HCT116 (cell line): ENCODE data around the gene DYNC1I1. TPM values are rescaled to one million over a fixed set of nuclear protein-coding genes. Genes with fewer than 3 reads are reported as not detected.

Experiments used
- ATAC-seq: fragments of 200-7000 bp; cut with Tn5 transposase; 2 replicates; pipeline ENCODE4 v1.9.1; 2020; ENCODE audit warnings: mild to moderate bottlenecking, moderate library complexity
- BruUV-seq: library from RNA; stranded (reverse); fragments of 400-500 nt; replicated peaks from 2 replicates; lab custom pipeline; 2021; lab: Mats Ljungman, UMichigan
- CTCF ChIA-PET: fragments of 300-600 bp; sonication (Branson Sonifier 250); formaldehyde crosslinking; loops from one replicate; lab custom pipeline; 2021; ENCODE audit warnings: antibody characterized with exemption; lab: Charles Lee
- POLR2A ChIA-PET: fragments of 300-600, 350-600 bp; sonication (Branson Sonifier 250); formaldehyde crosslinking; loops from one replicate; lab custom pipeline; 2021; ENCODE audit warnings: antibody characterized with exemption; lab: Charles Lee
- RAD21 ChIA-PET, 2 experiments: fragments of 300-600 bp; sonication (Branson Sonifier 250); formaldehyde crosslinking; loops; one replicate each; lab custom pipeline; 2023; ENCODE audit warnings: low total read pairs in 2 of 2; ENCODE audit not compliant: uncharacterized antibody in 2 of 2, unreplicated experiment in 2 of 2, low non-redundant PET in 1 of 2; lab: Charles Lee
- DNase-seq: peaks from one replicate; pipeline ENCODE4 v3.0.0-alpha.2; 2010; ENCODE audit warnings: low read depth, low spot score
- H2AFZ ChIP-seq: fragments of 200-600 bp; shearing (Covaris generic), sonication (generic); 2 replicates; pipeline ENCODE4 v1.6.1; 2017; ENCODE audit warnings: low read depth, mixed run types, mixed read lengths, antibody characterized with exemption, low read length; ENCODE audit not compliant: poor library complexity, severe bottlenecking
- H3K27ac ChIP-seq: 2 replicates; pipeline ENCODE4 v1.5.1; 2012; ENCODE audit warnings: low read depth, low read length
- H3K27me3 ChIP-seq: fragments of 200-600 bp; sonication (generic); 2 replicates; pipeline ENCODE4 v1.6.1; 2016; ENCODE audit warnings: mixed run types, low read length, mixed read lengths; ENCODE audit not compliant: insufficient read depth
- H3K36me3 ChIP-seq, 2 experiments: fragments of 200-500 bp in 1 of 2; fragments of 200-600 bp in 1 of 2; sonication (Bioruptor generic) in 1 of 2; sonication (generic) in 1 of 2; 2 replicates each; pipeline versions ENCODE4 v1.5.1 to v1.6.1; 2014 to 2016; ENCODE audit warnings: low read length in 2 of 2, inconsistent platforms in 1 of 2, mixed read lengths in 1 of 2, mixed run types in 1 of 2; ENCODE audit not compliant: insufficient read depth in 2 of 2, control insufficient read depth in 1 of 2
- H3K4me1 ChIP-seq, 2 experiments: fragments of 200-600 bp in 1 of 2; sonication (generic) in 1 of 2; 2 replicates each; pipeline versions ENCODE4 v1.5.1 to v1.6.1; 2012 to 2017; ENCODE audit warnings: low read length in 2 of 2, inconsistent platforms in 1 of 2, mild to moderate bottlenecking in 1 of 2, mixed read lengths in 1 of 2, mixed run types in 1 of 2, moderate library complexity in 1 of 2; ENCODE audit not compliant: insufficient read depth in 2 of 2, control insufficient read depth in 1 of 2
- H3K4me2 ChIP-seq: fragments of 200-600 bp; sonication (generic); 2 replicates; pipeline ENCODE4 v1.6.1; 2017; ENCODE audit warnings: mixed run types, low read length, mixed read lengths
- H3K4me3 ChIP-seq, 2 experiments: fragments of 200-600 bp in 1 of 2; sonication (generic) in 1 of 2; replicated peaks in 1 of 2; 2 replicates each; pipeline ENCODE4 v1.5.1; 2011 to 2016; ENCODE audit warnings: low read length in 2 of 2, control low read depth in 1 of 2, low read depth in 1 of 2, mild to moderate bottlenecking in 1 of 2, mixed read lengths in 1 of 2, mixed run types in 1 of 2
- H3K79me2 ChIP-seq: fragments of 200-600 bp; sonication (generic); 2 replicates; pipeline ENCODE4 v1.6.1; 2017; ENCODE audit warnings: mild to moderate bottlenecking, mixed run types, low read length, moderate library complexity, mixed read lengths; ENCODE audit not compliant: insufficient read depth
- H3K9ac ChIP-seq: fragments of 200-600 bp; sonication (generic); 2 replicates; pipeline ENCODE4 v1.6.1; 2016; ENCODE audit warnings: low read length, mixed read lengths
- H3K9me2 ChIP-seq: fragments of 200-600 bp; sonication (generic), shearing (Covaris generic); 2 replicates; pipeline ENCODE4 v1.6.1; 2017; ENCODE audit warnings: mixed run types, mild to moderate bottlenecking, moderate library complexity; ENCODE audit not compliant: insufficient read depth
- H3K9me3 ChIP-seq, 2 experiments: fragments of 200-500 bp in 1 of 2; fragments of 200-600 bp in 1 of 2; sonication (Bioruptor generic) in 1 of 2; sonication (generic) in 1 of 2; 2 replicates each; pipeline ENCODE4 v1.6.1; 2014 to 2017; ENCODE audit warnings: low read length in 2 of 2, mixed read lengths in 2 of 2, inconsistent platforms in 1 of 2, low read depth in 1 of 2, mild to moderate bottlenecking in 1 of 2, mixed run types in 1 of 2, moderate library complexity in 1 of 2; ENCODE audit not compliant: control insufficient read depth in 1 of 2, insufficient read depth in 1 of 2
- H4K20me1 ChIP-seq: fragments of 200-600 bp; sonication (generic), shearing (Covaris generic); 2 replicates; pipeline ENCODE4 v1.6.1; 2017; ENCODE audit warnings: mixed run types, mild to moderate bottlenecking, moderate library complexity; ENCODE audit not compliant: insufficient read depth
- CBX3 ChIP-seq: IDR thresholded peaks from 2 replicates; pipeline ENCODE4 v1.6.1; 2012; ENCODE audit warnings: low read depth
- EGR1 ChIP-seq: IDR thresholded peaks from 2 replicates; pipeline ENCODE4 v1.6.1; 2012; ENCODE audit warnings: low read depth
- ELF1 ChIP-seq: IDR thresholded peaks from 2 replicates; pipeline ENCODE4 v1.6.1; 2012; ENCODE audit warnings: low read depth, borderline replicate concordance
- EZH2 ChIP-seq: fragments of 200-600 bp; sonication (generic); IDR thresholded peaks from 2 replicates; pipeline ENCODE4 v1.6.1; 2017; ENCODE audit warnings: antibody characterized with exemption, mixed run types
- JUND ChIP-seq: IDR thresholded peaks from 2 replicates; pipeline ENCODE4 v1.6.1; 2012
- MAX ChIP-seq: IDR thresholded peaks from 2 replicates; pipeline ENCODE4 v1.6.1; 2012
- POLR2A ChIP-seq: IDR thresholded peaks from 2 replicates; pipeline ENCODE4 v1.7.0; 2011; ENCODE audit warnings: borderline replicate concordance; ENCODE audit not compliant: insufficient read depth, insufficient read length; ENCODE audit errors: extremely low read depth
- REST ChIP-seq: IDR thresholded peaks from 2 replicates; pipeline ENCODE4 v1.6.1; 2012; ENCODE audit warnings: low read depth
- SIN3A ChIP-seq: IDR thresholded peaks from 2 replicates; pipeline ENCODE4 v1.6.1; 2012; ENCODE audit warnings: low read depth
- SP1 ChIP-seq: IDR thresholded peaks from 2 replicates; pipeline ENCODE4 v1.6.1; 2012; ENCODE audit warnings: low read depth
- SRF ChIP-seq: IDR thresholded peaks from 2 replicates; pipeline ENCODE4 v1.6.1; 2012; ENCODE audit warnings: low read depth
- YY1 ChIP-seq: IDR thresholded peaks from 2 replicates; pipeline ENCODE4 v1.6.1; 2011; ENCODE audit warnings: low read length, low read depth, moderate library complexity, mild to moderate bottlenecking; ENCODE audit not compliant: insufficient replicate concordance; ENCODE audit errors: extremely low read depth
- ZNF274 ChIP-seq: fragments of 200-500 bp; sonication (Bioruptor generic); IDR thresholded peaks from 2 replicates; pipeline ENCODE4 v1.6.1; 2014; ENCODE audit warnings: mild to moderate bottlenecking, low read depth, low read length, inconsistent platforms
- intact Hi-C: fragments of 100-400 bp; cut with micrococcal nuclease; formaldehyde crosslinking; loops from 2 replicates; pipeline ENCODE4 v1.10.0; 2022
- total RNA-seq: library from RNA; stranded (reverse); gene quantifications from one replicate; pipeline ENCODE4 v1.2.1, GENCODE V29; 2021; ENCODE audit not compliant: unreplicated experiment
- TF ChIP-seq, protein P1 (sequence below): IDR thresholded peaks from 2 replicates; pipeline ENCODE4 v1.6.1; 2012
- TF ChIP-seq, protein P2 (sequence below), 3 experiments: fragments of 200-600 bp in 1 of 3; sonication (generic) in 1 of 3; IDR thresholded peaks in 2 of 3; conservative IDR thresholded peaks in 1 of 3; 2 replicates each; pipeline ENCODE4 v1.5.1; 2012 to 2017; ENCODE audit warnings: low read depth in 2 of 3, low read length in 2 of 3, antibody characterized with exemption in 1 of 3, borderline replicate concordance in 1 of 3, control low read depth in 1 of 3, mild to moderate bottlenecking in 1 of 3, mixed read lengths in 1 of 3, mixed run types in 1 of 3, moderate library complexity in 1 of 3; ENCODE audit not compliant: insufficient read depth in 1 of 3

The DYNC1I1 gene
- total RNA-seq, 1 experiment from 2014 or later = not detected

DNA sequence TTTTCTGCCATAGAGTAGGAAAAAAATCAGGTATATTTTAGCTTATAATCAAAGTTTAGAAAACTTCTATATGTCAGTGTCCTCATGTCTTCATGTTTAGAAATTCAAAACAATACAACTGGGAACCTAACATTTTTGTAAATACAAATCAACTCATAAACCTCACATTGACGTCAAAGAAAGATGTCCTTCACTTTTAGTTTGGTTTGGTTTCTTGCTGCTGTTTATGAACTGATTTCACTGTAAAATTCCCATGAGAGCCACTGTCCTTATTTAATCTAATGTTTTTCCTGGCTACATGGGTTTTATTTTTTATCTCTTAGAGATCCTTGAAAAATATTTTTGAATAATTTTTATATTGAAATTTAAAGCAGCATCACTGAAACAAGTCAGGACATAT is 208.4 kb downstream of the DYNC1I1 start:
- Histone ChIP-seq H3K9me2 (no peaks in the 10 kb centered on the region), H3K36me3 (no peaks in the 10 kb centered on the region), H3K4me3 (no peak overlapping the region), H3K9me3 (no peaks in the 10 kb centered on the region), H3K4me2 (no peak overlapping the region), H3K27ac (no peak overlapping the region), H2AFZ (no peak overlapping the region), H3K9ac (no peak overlapping the region), H3K79me2 (no peaks in the 10 kb centered on the region), H3K4me1 (no peaks in the 10 kb centered on the region), H4K20me1 (no peaks in the 10 kb centered on the region), H3K27me3 (peaks cover 24% of the 10 kb centered on the region; the same call in 1 of the 2 replicates)
- ChIA-PET CTCF (no interaction called here), RAD21 (no interaction called here), POLR2A (no interaction called here)
- no TSS peak for BruUV-seq
- DNase-seq (no peak), ATAC-seq (no peak)
- TF ChIP-seq, protein P1, sequence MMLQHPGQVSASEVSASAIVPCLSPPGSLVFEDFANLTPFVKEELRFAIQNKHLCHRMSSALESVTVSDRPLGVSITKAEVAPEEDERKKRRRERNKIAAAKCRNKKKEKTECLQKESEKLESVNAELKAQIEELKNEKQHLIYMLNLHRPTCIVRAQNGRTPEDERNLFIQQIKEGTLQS = no peak
- TF ChIP-seq SIN3A = no peak
- no peak for TF ChIP-seq EGR1
- intact Hi-C loops = no loop called here

DNA sequence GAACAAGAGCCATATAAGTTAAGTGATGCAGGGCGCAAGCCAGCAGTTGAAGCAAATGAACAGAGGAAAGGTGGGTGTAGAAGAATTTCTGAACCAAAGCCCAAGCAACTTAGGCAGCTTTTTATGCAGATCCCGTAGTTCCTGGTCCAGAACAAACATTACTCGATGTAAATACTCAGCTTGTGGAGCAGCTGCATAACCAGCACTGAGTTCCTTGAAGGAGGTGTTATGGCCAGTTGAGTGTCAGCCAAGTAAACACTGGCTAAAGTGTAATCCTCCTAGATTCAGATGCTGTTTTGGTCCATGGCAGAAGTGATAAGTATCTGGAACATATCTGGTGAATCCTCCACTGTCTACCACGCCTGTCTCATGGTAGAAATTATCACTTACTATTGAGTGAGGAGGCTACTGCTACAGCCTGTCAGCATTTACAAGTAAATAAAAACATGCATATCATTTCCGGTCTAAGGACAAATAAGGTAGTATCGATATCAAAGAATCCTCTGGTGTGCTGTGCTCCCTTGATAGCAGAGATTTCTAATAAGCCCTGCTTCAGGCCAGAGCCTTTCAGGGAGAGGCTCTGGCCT is 213.9 kb downstream of the DYNC1I1 start:
- Histone ChIP-seq H2AFZ (no peak overlapping the region), H3K36me3 (no peaks in the 10 kb centered on the region), H3K27ac (no peak overlapping the region), H3K9ac (no peak overlapping the region), H3K9me2 (no peaks in the 10 kb centered on the region), H3K4me2 (no peak overlapping the region), H3K27me3 (peaks cover 43% of the 10 kb centered on the region), H3K4me1 (no peaks in the 10 kb centered on the region), H3K9me3 (no peaks in the 10 kb centered on the region), H3K4me3 (no peak overlapping the region)
- no peak for DNase-seq
- BruUV-seq = no TSS peak
- no peak for ATAC-seq
- CTCF ChIA-PET = no interaction called here
- intact Hi-C loops = no loop called here
- RAD21 ChIA-PET = no interaction called here
- TF ChIP-seq REST = no peak
- TF ChIP-seq JUND = no peak
- no peak for TF ChIP-seq SRF
- no peak for TF ChIP-seq EZH2
- no peak for TF ChIP-seq POLR2A
- no peak for TF ChIP-seq MAX
- no peak for TF ChIP-seq ZNF274
- no peak for TF ChIP-seq SP1
- no peak for TF ChIP-seq ELF1
- no peak for TF ChIP-seq EGR1
- TF ChIP-seq CBX3 = no peak
- TF ChIP-seq, protein P2, sequence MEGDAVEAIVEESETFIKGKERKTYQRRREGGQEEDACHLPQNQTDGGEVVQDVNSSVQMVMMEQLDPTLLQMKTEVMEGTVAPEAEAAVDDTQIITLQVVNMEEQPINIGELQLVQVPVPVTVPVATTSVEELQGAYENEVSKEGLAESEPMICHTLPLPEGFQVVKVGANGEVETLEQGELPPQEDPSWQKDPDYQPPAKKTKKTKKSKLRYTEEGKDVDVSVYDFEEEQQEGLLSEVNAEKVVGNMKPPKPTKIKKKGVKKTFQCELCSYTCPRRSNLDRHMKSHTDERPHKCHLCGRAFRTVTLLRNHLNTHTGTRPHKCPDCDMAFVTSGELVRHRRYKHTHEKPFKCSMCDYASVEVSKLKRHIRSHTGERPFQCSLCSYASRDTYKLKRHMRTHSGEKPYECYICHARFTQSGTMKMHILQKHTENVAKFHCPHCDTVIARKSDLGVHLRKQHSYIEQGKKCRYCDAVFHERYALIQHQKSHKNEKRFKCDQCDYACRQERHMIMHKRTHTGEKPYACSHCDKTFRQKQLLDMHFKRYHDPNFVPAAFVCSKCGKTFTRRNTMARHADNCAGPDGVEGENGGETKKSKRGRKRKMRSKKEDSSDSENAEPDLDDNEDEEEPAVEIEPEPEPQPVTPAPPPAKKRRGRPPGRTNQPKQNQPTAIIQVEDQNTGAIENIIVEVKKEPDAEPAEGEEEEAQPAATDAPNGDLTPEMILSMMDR (IDR thresholded peaks at IDR 0.05 in 2 of 3, conservative IDR thresholded peaks at IDR 0.05 in 1 of 3; ENCODE audit: borderline replicate concordance in 1 of 3, insufficient read depth in 1 of 3, low read depth in 2 of 3, low read length in 2 of 3) = no peak
- TF ChIP-seq YY1 = no peak
- TF ChIP-seq, all 23 proteins: peak for 0
- H4K20me1 ChIP-seq = no peaks in the 10 kb centered on the region
- POLR2A ChIA-PET = no interaction called here
- H3K79me2 ChIP-seq = no peaks in the 10 kb centered on the region
